Endothelial cell of umbilical vein (primary cell): ENCODE results near the gene FGD6. TPM values are rescaled to one million over a fixed set of nuclear protein-coding genes. Genes with fewer than 3 reads are reported as not detected.
A peak's percentile ranks its signal among the peaks of the same experiment; 100 is the strongest.

Experiments used
- BruUV-seq: library from RNA; stranded (reverse); fragments of 400-500 nt; replicated peaks from 2 replicates; lab custom pipeline; 2021; lab: Mats Ljungman, UMichigan
- CTCF ChIA-PET: fragments of 300-600, 350-600 bp; sonication (Branson Sonifier 250); formaldehyde crosslinking; loops from one replicate; lab custom pipeline; 2021; ENCODE audit warnings: antibody characterized with exemption, inconsistent platforms; lab: Charles Lee
- POLR2A ChIA-PET: fragments of 300-600, 350-600 bp; sonication (Branson Sonifier 250); formaldehyde crosslinking; loops from one replicate; lab custom pipeline; 2021; ENCODE audit warnings: antibody characterized with exemption, inconsistent platforms; lab: Charles Lee
- DNase-seq: peaks from one replicate; pipeline ENCODE4 v3.0.0-alpha.2; 2011; ENCODE audit warnings: low read depth, low spot score
- FAIRE-seq: peaks from 2 replicates; lab custom pipeline; 2011; peaks lifted over from hg19 to GRCh38; lab: Jason Lieb, UNC
- H2AFZ ChIP-seq: 2 replicates; pipeline ENCODE4 v1.6.0; 2012; ENCODE audit warnings: low read depth, low read length, control low read depth, inconsistent platforms
- H3K27ac ChIP-seq: 2 replicates; pipeline ENCODE4 v1.5.1; 2011; ENCODE audit warnings: low read depth, mild to moderate bottlenecking, control low read depth, low read length, moderate library complexity; ENCODE audit not compliant: insufficient read depth
- H3K27me3 ChIP-seq, 2 experiments: 2 replicates each; pipeline versions ENCODE4 v1.6.0 to v1.6.1; 2011; ENCODE audit warnings: low read length in 2 of 2, mixed read lengths in 1 of 2; ENCODE audit not compliant: control insufficient read depth in 2 of 2, insufficient read depth in 2 of 2
- H3K36me3 ChIP-seq, 2 experiments: 2 replicates in 1 of 2; 3 replicates in 1 of 2; pipeline ENCODE4 v1.5.1; 2011; ENCODE audit warnings: low read length in 2 of 2, mild to moderate bottlenecking in 1 of 2, moderate library complexity in 1 of 2; ENCODE audit not compliant: control insufficient read depth in 2 of 2, insufficient read depth in 2 of 2; ENCODE audit errors: extremely low read depth in 1 of 2
- H3K4me1 ChIP-seq: 3 replicates; pipeline ENCODE4 v1.5.1; 2011; ENCODE audit warnings: mild to moderate bottlenecking, low read length; ENCODE audit not compliant: control insufficient read depth, insufficient read depth; ENCODE audit errors: extremely low read depth
- H3K4me2 ChIP-seq: 2 replicates; pipeline ENCODE4 v1.6.1; 2011; ENCODE audit warnings: low read length, control low read depth, mixed read lengths; ENCODE audit not compliant: insufficient read depth
- H3K4me3 ChIP-seq, 3 experiments: fragments of 200-600 bp in 1 of 3; sonication (generic), shearing (Covaris generic) in 1 of 3; replicated peaks in 1 of 3; 2 replicates each; pipeline ENCODE4 v1.5.1; 2011 to 2016; ENCODE audit warnings: control low read depth in 3 of 3, low read length in 3 of 3, mild to moderate bottlenecking in 2 of 3, inconsistent platforms in 1 of 3, low read depth in 1 of 3, moderate library complexity in 1 of 3; ENCODE audit not compliant: insufficient read depth in 1 of 3
- H3K79me2 ChIP-seq: 2 replicates; pipeline ENCODE4 v1.6.0; 2012; ENCODE audit warnings: low read length, inconsistent platforms; ENCODE audit not compliant: control insufficient read depth, insufficient read depth
- H3K9ac ChIP-seq: replicated peaks from 2 replicates; pipeline ENCODE3; 2011; ENCODE audit warnings: low read length, control low read depth; ENCODE audit not compliant: insufficient read depth; ENCODE audit errors: extremely low read depth
- H3K9me1 ChIP-seq: replicated peaks from 3 replicates; pipeline ENCODE4 v1.6.0; 2011; ENCODE audit warnings: mild to moderate bottlenecking, low read length; ENCODE audit not compliant: control insufficient read depth, insufficient read depth; ENCODE audit errors: extremely low read depth
- H3K9me3 ChIP-seq: replicated peaks from 2 replicates; pipeline ENCODE4 v1.5.1; 2012; ENCODE audit warnings: low read length, inconsistent platforms; ENCODE audit not compliant: control insufficient read depth, insufficient read depth
- H4K20me1 ChIP-seq: replicated peaks from 2 replicates; pipeline ENCODE3; 2011; ENCODE audit warnings: mild to moderate bottlenecking, low read length; ENCODE audit not compliant: control insufficient read depth, insufficient read depth; ENCODE audit errors: extremely low read depth
- EZH2 ChIP-seq: IDR thresholded peaks from 2 replicates; pipeline ENCODE4 v1.6.1; 2012; ENCODE audit warnings: borderline replicate concordance, low read depth, mild to moderate bottlenecking, moderate library complexity, low read length, inconsistent platforms; ENCODE audit not compliant: severe bottlenecking
- FOS ChIP-seq: IDR thresholded peaks from 2 replicates; pipeline ENCODE4 v1.6.1; 2011; ENCODE audit warnings: mild to moderate bottlenecking, low read length, moderate library complexity, borderline replicate concordance; ENCODE audit not compliant: insufficient read depth
- GATA2 ChIP-seq: IDR thresholded peaks from 2 replicates; pipeline ENCODE4 v1.7.0; 2011; ENCODE audit warnings: low read depth, mild to moderate bottlenecking, moderate library complexity, mixed read lengths, low read length; ENCODE audit not compliant: insufficient read length, insufficient read depth
- JUN ChIP-seq: IDR thresholded peaks from 2 replicates; pipeline ENCODE4 v1.6.1; 2011; ENCODE audit warnings: borderline replicate concordance, low read depth; ENCODE audit not compliant: insufficient read length, insufficient read depth
- MYC ChIP-seq: IDR thresholded peaks from one replicate; pipeline ENCODE4 v1.6.1; 2011; ENCODE audit warnings: mild to moderate bottlenecking, low read depth, low read length
- POLR2A ChIP-seq: IDR thresholded peaks from 2 replicates; pipeline ENCODE4 v1.6.1; 2012; ENCODE audit warnings: low read depth, mild to moderate bottlenecking, control low read depth, low read length
- POLR2AphosphoS5 ChIP-seq: IDR thresholded peaks from 2 replicates; pipeline ENCODE4 v1.6.1; 2012; ENCODE audit warnings: low read depth, mild to moderate bottlenecking, control low read depth, low read length, moderate library complexity; ENCODE audit not compliant: insufficient read depth
- dilution Hi-C: fragments of 300-500 bp; cut with MboI; formaldehyde crosslinking; loops from one replicate; pipeline ENCODE4 v1.15.0; 2019; ENCODE audit warnings: low sequenced_read_pairs; ENCODE audit not compliant: extremely low pct_ligation_motif_present
- intact Hi-C: fragments of 100-400 bp; cut with micrococcal nuclease; formaldehyde crosslinking; loops from one replicate; pipeline ENCODE4 v1.10.0; 2022
- polyA plus RNA-seq, 4 experiments: library from polyadenylated mRNA; depleted of rRNA in 3 of 4; stranded (reverse) in 3 of 4; unstranded in 1 of 4; fragments of >200 nt; gene quantifications; 2 replicates each; pipeline versions ENCODE4 v1.2.1 to v1.2.3, GENCODE V29; 2011 to 2012; ENCODE audit warnings: missing spikeins in 1 of 4
- total RNA-seq: library from RNA; stranded (reverse); gene quantifications from 2 replicates; pipeline ENCODE4 v1.2.3, GENCODE V29; 2021
- TF ChIP-seq, protein P1 (sequence below), 2 donors: IDR thresholded peaks; 1 replicate in 1 of 2; 2 replicates in 1 of 2; pipeline ENCODE4 v1.5.1; 2011; ENCODE audit warnings: low read length in 2 of 2, mild to moderate bottlenecking in 2 of 2, moderate library complexity in 2 of 2, control low read depth in 1 of 2, inconsistent platforms in 1 of 2, low read depth in 1 of 2; ENCODE audit not compliant: insufficient read depth in 1 of 2; ENCODE audit errors: extremely low read depth in 1 of 2
- TF ChIP-seq, protein P2 (sequence below): IDR thresholded peaks from 2 replicates; pipeline ENCODE4 v1.6.1; 2011; ENCODE audit not compliant: insufficient read depth, insufficient read length

FGD6 gene
- total and polyA plus RNA-seq, 2 donors (not counting 3 experiments of a cell fraction or from before 2014, with no cell fraction given), result 5.9 to 14.0 TPM

DNA sequence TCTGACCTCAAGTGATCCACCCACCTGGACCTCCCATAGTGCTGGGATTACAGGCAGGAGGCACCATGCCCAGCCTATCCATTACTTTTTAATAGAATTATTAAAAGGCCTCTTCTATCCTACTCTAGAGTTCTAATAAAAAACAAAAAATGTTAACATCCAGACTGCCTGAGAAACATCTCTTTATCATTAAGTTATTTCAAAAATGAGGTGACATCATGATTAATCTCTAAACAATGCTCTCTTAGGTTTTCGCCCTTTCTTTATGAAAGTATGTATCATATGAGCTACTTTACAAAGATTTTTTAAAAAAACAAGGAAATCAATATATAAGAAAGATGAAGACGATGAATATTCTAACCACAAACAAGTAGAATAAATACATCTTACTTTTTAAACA, 52.6 kb downstream of the FGD6 start:
- Histone ChIP-seq H2AFZ (no peak overlapping the region), H3K9me3 (no peaks in the 10 kb centered on the region), H3K27me3 (no peaks in the 10 kb centered on the region), H3K36me3 (no peaks in the 10 kb centered on the region), H3K4me2 (no peak overlapping the region), H3K27ac (peak overlapping the region; percentile 43), H3K9ac (no peak overlapping the region), H3K9me1 (no peaks in the 10 kb centered on the region), H3K4me1 (peaks cover 23% of the 10 kb centered on the region), H3K4me3 (no peak overlapping the region), H3K79me2 (no peaks in the 10 kb centered on the region), H4K20me1 (no peaks in the 10 kb centered on the region)
- CTCF ChIA-PET, result interaction anchor here (0.9 to 2.7 kb wide), 6 partner anchors 11 to 370 kb away, joined by 3 to 17 read pairs (median 4); partner anchors contain the start of genes FGD6 and VEZT
- dilution Hi-C loops (no loop called here), intact Hi-C loops (no loop called here)
- DNase-seq (no peak), FAIRE-seq (no peak)
- TF ChIP-seq FOS (no peak), JUN (peak; percentile 24)
- POLR2A ChIA-PET, result no interaction called here
- BruUV-seq, result no TSS peak

DNA sequence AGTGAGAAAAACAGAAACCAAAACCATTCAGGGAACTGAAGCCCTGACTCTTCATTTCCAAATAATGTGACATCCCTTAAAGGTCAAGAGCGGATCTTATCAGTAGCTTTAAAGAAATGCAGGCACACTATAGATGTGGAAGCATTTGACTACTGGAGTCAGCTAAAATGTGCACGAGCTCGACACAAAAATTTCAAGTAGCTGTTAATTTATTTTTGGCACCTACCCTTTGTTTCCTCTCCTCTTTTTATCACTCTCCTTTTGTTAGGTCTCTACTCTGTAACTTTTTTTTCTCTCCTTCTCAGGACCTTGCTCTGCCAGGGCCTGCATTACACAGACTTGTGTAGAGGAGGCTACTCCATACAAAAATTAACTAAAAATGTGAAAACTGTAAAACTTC, 58.3 kb downstream of the FGD6 start:
- Histone ChIP-seq H3K9me3 (no peaks in the 10 kb centered on the region), H3K9me1 (no peaks in the 10 kb centered on the region), H4K20me1 (no peaks in the 10 kb centered on the region), H3K4me2 (no peak overlapping the region), H3K9ac (no peak overlapping the region), H3K4me1 (peaks cover 2% of the 10 kb centered on the region), H3K4me3 (no peak overlapping the region), H3K27ac (no peak overlapping the region), H2AFZ (no peak overlapping the region), H3K27me3 (no peaks in the 10 kb centered on the region), H3K36me3 (no peaks in the 10 kb centered on the region), H3K79me2 (no peaks in the 10 kb centered on the region)
- POLR2A ChIA-PET, result no interaction called here
- CTCF ChIA-PET, result interaction anchor here (0.7 to 1.5 kb wide), 4 partner anchors 9 to 59 kb away, joined by 3 to 5 read pairs (median 3); partner anchors contain the start of gene VEZT
- FAIRE-seq, result no peak
- intact Hi-C loops, result no loop called here
- TF ChIP-seq POLR2A (no peak), FOS (no peak), POLR2AphosphoS5 (no peak), MYC (no peak), JUN (no peak), EZH2 (no peak), GATA2 (no peak)
- TF ChIP-seq, protein P1, sequence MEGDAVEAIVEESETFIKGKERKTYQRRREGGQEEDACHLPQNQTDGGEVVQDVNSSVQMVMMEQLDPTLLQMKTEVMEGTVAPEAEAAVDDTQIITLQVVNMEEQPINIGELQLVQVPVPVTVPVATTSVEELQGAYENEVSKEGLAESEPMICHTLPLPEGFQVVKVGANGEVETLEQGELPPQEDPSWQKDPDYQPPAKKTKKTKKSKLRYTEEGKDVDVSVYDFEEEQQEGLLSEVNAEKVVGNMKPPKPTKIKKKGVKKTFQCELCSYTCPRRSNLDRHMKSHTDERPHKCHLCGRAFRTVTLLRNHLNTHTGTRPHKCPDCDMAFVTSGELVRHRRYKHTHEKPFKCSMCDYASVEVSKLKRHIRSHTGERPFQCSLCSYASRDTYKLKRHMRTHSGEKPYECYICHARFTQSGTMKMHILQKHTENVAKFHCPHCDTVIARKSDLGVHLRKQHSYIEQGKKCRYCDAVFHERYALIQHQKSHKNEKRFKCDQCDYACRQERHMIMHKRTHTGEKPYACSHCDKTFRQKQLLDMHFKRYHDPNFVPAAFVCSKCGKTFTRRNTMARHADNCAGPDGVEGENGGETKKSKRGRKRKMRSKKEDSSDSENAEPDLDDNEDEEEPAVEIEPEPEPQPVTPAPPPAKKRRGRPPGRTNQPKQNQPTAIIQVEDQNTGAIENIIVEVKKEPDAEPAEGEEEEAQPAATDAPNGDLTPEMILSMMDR (IDR thresholded peaks at IDR 0.05; ENCODE audit: extremely low read depth in 1 of 2, insufficient read depth in 1 of 2, low read depth in 1 of 2, low read length in 2 of 2), result no peak
- TF ChIP-seq, protein P2, sequence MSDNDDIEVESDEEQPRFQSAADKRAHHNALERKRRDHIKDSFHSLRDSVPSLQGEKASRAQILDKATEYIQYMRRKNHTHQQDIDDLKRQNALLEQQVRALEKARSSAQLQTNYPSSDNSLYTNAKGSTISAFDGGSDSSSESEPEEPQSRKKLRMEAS, result no peak
- BruUV-seq, result no TSS peak
- dilution Hi-C loops, result no loop called here
- DNase-seq, result no peak
